GM19025 (cell line): ENCODE results near the gene MDFI.

Source experiments
- ATAC-seq: cut with Tn5 transposase; IDR thresholded peaks from one replicate; pipeline ENCODE4 v1.9.1; 2021; ENCODE audit warnings: mild to moderate bottlenecking, low read depth, moderate library complexity; ENCODE audit not compliant: unreplicated experiment

The MDFI gene

GRCh38 chr6:41638002-41638934, at the start of gene MDFI:
Gene MDFI (plus strand): TSS chr6:41638468. CDS start chr6:41638750, 282 bp downstream.
- ATAC-seq = no peak

- ATAC-seq = no peak
These were observed 49.0 kb upstream of the MDFI start for GRCh38 chr6:41589223-41589622.

- ATAC-seq = no peak
These were observed 48.3 kb upstream of the MDFI start for GRCh38 chr6:41589636-41590622.

- no peak for ATAC-seq
These were observed 47.1 kb upstream of the MDFI start for GRCh38 chr6:41591122-41591521.

- no peak for ATAC-seq
These were observed 46.3 kb upstream of the MDFI start for GRCh38 chr6:41591859-41592502.

GRCh38 chr6:41593406-41593805, 44.9 kb upstream of the MDFI start:
- no peak for ATAC-seq

- no peak for ATAC-seq
These were observed 44.4 kb upstream of the MDFI start for GRCh38 chr6:41593839-41594238.

- no peak for ATAC-seq
These were observed 43.9 kb upstream of the MDFI start for GRCh38 chr6:41594326-41594725.

- no peak for ATAC-seq
These were observed 43.5 kb upstream of the MDFI start for GRCh38 chr6:41594766-41595165.

- ATAC-seq = no peak
These were observed 43.1 kb upstream of the MDFI start for GRCh38 chr6:41595166-41595565.

GRCh38 chr6:41596096-41596685, 42.1 kb upstream of the MDFI start:
- ATAC-seq = no peak

GRCh38 chr6:41596807-41597206, 41.5 kb upstream of the MDFI start:
- no peak for ATAC-seq

- ATAC-seq = no peak
These were observed 40.8 kb upstream of the MDFI start for GRCh38 chr6:41597246-41598000.

GRCh38 chr6:41598670-41599014, 39.6 kb upstream of the MDFI start:
- no peak for ATAC-seq

GRCh38 chr6:41599015-41599851, 39.0 kb upstream of the MDFI start:
- ATAC-seq = no peak

- no peak for ATAC-seq
These were observed 38.3 kb upstream of the MDFI start for GRCh38 chr6:41599852-41600445.

- ATAC-seq = no peak
These were observed 37.6 kb upstream of the MDFI start for GRCh38 chr6:41600499-41601247.

GRCh38 chr6:41601248-41601549, 37.1 kb upstream of the MDFI start:
- ATAC-seq = no peak
